Measurements from ENCODE around the gene ARL13B. TPM values are rescaled to one million over a fixed set of nuclear protein-coding genes. Genes with fewer than 3 reads are reported as not detected.
"Not testable (repeated sequence)": the region's sequence is repeated elsewhere in the genome, so short reads cannot be mapped to it uniquely, and the experiment has no call there.

Gene ARL13B
- total RNA-seq = 10 to 100 TPM; 14.1 to 34.7 (median 24.6) TPM

- H3K27ac ChIP-seq = peak within 1 kb of the TSS; percentile 82 to 96 (median 91)
- TF ChIP-seq CTCF (IDR thresholded peaks at IDR 0.05) (peak in 2 of 5 experiments; percentile 16 to 26), POLR2A (IDR thresholded peaks at IDR 0.05) (peak; percentile 81 to 96), EP300 (IDR thresholded peaks at IDR 0.05) (peak; percentile 44 to 97)
- 0 to 1% methylated on average over 46 to 56 of the region's 66 CpGs for WGBS, 2 donors
These were observed at the start of gene ARL13B for GRCh38 chr3:93979850-93980676. ARL13B (plus strand) TSS chr3:93980155; CDS start chr3:93980424, 269 bp downstream.

GRCh38 chr3:93931597-93932229 is 48.2 kb upstream of the ARL13B start:
- WGBS, 2 donors = 95 to 98% methylated on average over 5 of the region's 5 CpGs
- Histone ChIP-seq H3K27me3 (no peaks in the 10 kb centered on the region), H3K36me3 (peaks cover 0 to 5% (median 0%) of the 10 kb centered on the region in 3 donors), H3K9me3 (no peaks in the 10 kb centered on the region), H3K27ac (no peak overlapping the region), H3K4me1 (peaks cover 0 to 12% (median 0%) of the 10 kb centered on the region in 4 donors), H3K4me3 (no peak overlapping the region)
- TF ChIP-seq EP300 (IDR thresholded peaks at IDR 0.05) = no peak
- no peak for TF ChIP-seq POLR2A (IDR thresholded peaks at IDR 0.05)
- no peak for TF ChIP-seq CTCF (IDR thresholded peaks at IDR 0.05)
- DNase-seq (ENCODE audit: low spot score in 2 of 2) = no peak

More at GRCh38 chr3:93979850-93980676, at the start of gene ARL13B:
- H3K4me1 ChIP-seq = peaks cover 0 to 33% (median 5%) of the 10 kb centered on the region in 4 donors
- H3K9me3 ChIP-seq = no peaks in the 10 kb centered on the region
- H3K36me3 ChIP-seq = no peaks in the 10 kb centered on the region
- peak within 1 kb of the TSS; percentile 64 to 95 (median 80) for H3K4me3 ChIP-seq
- no peaks in the 10 kb centered on the region for H3K27me3 ChIP-seq
- peak; percentile 94 to 97 for DNase-seq (ENCODE audit: low spot score in 2 of 2)

GRCh38 chr3:93934366-93935046 is 45.4 kb upstream of the ARL13B start:
- peaks cover 0 to 12% (median 0%) of the 10 kb centered on the region in 4 donors for H3K4me1 ChIP-seq
- WGBS, 2 donors = 61 to 63% methylated on average over 5 of the region's 5 CpGs
- no peaks in the 10 kb centered on the region for H3K36me3 ChIP-seq
- H3K4me3 ChIP-seq = no peak overlapping the region
- H3K27me3 ChIP-seq = no peaks in the 10 kb centered on the region
- H3K9me3 ChIP-seq = no peaks in the 10 kb centered on the region
- DNase-seq (ENCODE audit: low spot score in 2 of 2) = no peak
- TF ChIP-seq CTCF (IDR thresholded peaks at IDR 0.05) (no peak), EP300 (IDR thresholded peaks at IDR 0.05) (no peak), POLR2A (IDR thresholded peaks at IDR 0.05) (no peak)
- H3K27ac ChIP-seq = no peak overlapping the region

- H3K9me3 ChIP-seq = no peaks in the 10 kb centered on the region
- no peak overlapping the region for H3K4me3 ChIP-seq
- no peaks in the 10 kb centered on the region for H3K36me3 ChIP-seq
- no peak for TF ChIP-seq EP300 (IDR thresholded peaks at IDR 0.05)
- no peak for TF ChIP-seq POLR2A (IDR thresholded peaks at IDR 0.05)
- no peak for TF ChIP-seq CTCF (IDR thresholded peaks at IDR 0.05)
- H3K4me1 ChIP-seq = peaks cover 0 to 8% (median 0%) of the 10 kb centered on the region in 4 donors
- DNase-seq (ENCODE audit: low spot score in 2 of 2) = no peak
- H3K27ac ChIP-seq = no peak overlapping the region
- 100% methylated on average over 1 of the region's 1 CpG for WGBS, 2 donors
- no peaks in the 10 kb centered on the region for H3K27me3 ChIP-seq
These were observed 43.4 kb upstream of the ARL13B start for GRCh38 chr3:93936549-93936948.

- H3K4me1 ChIP-seq; H3K27ac ChIP-seq; DNase-seq (ENCODE audit: low spot score in 2 of 2); H3K4me3 ChIP-seq; H3K9me3 ChIP-seq; H3K36me3 ChIP-seq; H3K27me3 ChIP-seq: not testable (repeated sequence)
- WGBS, 2 donors = 92 to 94% methylated on average over 6 of the region's 6 CpGs
These were observed 42.5 kb upstream of the ARL13B start for GRCh38 chr3:93937485-93937884.

GRCh38 chr3:93949958-93950357 is 30.0 kb upstream of the ARL13B start:
- H3K4me3 ChIP-seq; H3K27me3 ChIP-seq; H3K27ac ChIP-seq; H3K4me1 ChIP-seq; H3K36me3 ChIP-seq; DNase-seq (ENCODE audit: low spot score in 2 of 2): not testable (repeated sequence)
- H3K9me3 ChIP-seq = peaks cover 0 to 29% (median 3%) of the 10 kb centered on the region in 4 donors
- 91% methylated on average over 8 of the region's 8 CpGs for WGBS, 2 donors
